GM18511 (cell line): Measurements from ENCODE around the gene PERP.
"Not testable (repeated sequence)": the region's sequence is repeated elsewhere in the genome, so short reads cannot be mapped to it uniquely, and the experiment has no call there.

Source experiments
- ATAC-seq: cut with Tn5 transposase; IDR thresholded peaks from one replicate; pipeline ENCODE4 v1.9.1; 2021; ENCODE audit warnings: mild to moderate bottlenecking, moderate library complexity; ENCODE audit not compliant: unreplicated experiment

PERP gene

GRCh38 chr6:138107078-138107751 lies at the start of gene PERP:
TSS of gene PERP (minus strand) at chr6:138107419. CDS start at chr6:138107340, 79 bp downstream.
- ATAC-seq: peak; percentile 80

GRCh38 chr6:138155443-138155842 lies 48.2 kb upstream of the PERP start:
- no peak for ATAC-seq

GRCh38 chr6:138146544-138146943 lies 39.3 kb upstream of the PERP start:
- no peak for ATAC-seq

GRCh38 chr6:138145402-138145801 lies 38.2 kb upstream of the PERP start:
- ATAC-seq: peak; percentile 83

- ATAC-seq: no peak
Observed at GRCh38 chr6:138142806-138143205, 35.6 kb upstream of the PERP start.

GRCh38 chr6:138129190-138129589 lies 22.0 kb upstream of the PERP start:
- ATAC-seq: no peak

- ATAC-seq: no peak
Observed at GRCh38 chr6:138128096-138128495, 20.9 kb upstream of the PERP start.

- ATAC-seq: no peak
Observed at GRCh38 chr6:138124096-138124495, 16.9 kb upstream of the PERP start.

GRCh38 chr6:138119976-138120375 lies 12.8 kb upstream of the PERP start:
- ATAC-seq: no peak

GRCh38 chr6:138119229-138119628 lies 12.0 kb upstream of the PERP start:
- not testable (repeated sequence) for ATAC-seq

- ATAC-seq: no peak
Observed at GRCh38 chr6:138117376-138117914, 10.2 kb upstream of the PERP start.

- no peak for ATAC-seq
Observed at GRCh38 chr6:138116661-138116999, 9.4 kb upstream of the PERP start.

- ATAC-seq: peak; percentile 75
Observed at GRCh38 chr6:138115877-138116660, 8.8 kb upstream of the PERP start.

- ATAC-seq: no peak
Observed at GRCh38 chr6:138115201-138115600, 8.0 kb upstream of the PERP start.

- no peak for ATAC-seq
Observed at GRCh38 chr6:138113588-138114210, 6.5 kb upstream of the PERP start.

GRCh38 chr6:138110229-138110628 lies 3.0 kb upstream of the PERP start:
- no peak for ATAC-seq

- ATAC-seq: peak; percentile 48
Observed at GRCh38 chr6:138109042-138109997, 2.1 kb upstream of the PERP start.

- ATAC-seq: peak; percentile 32
Observed at GRCh38 chr6:138107752-138108592, 753 bp upstream of the PERP start.

GRCh38 chr6:138106665-138107077 lies 548 bp downstream of the PERP start:
- ATAC-seq: no peak
